ENCODE measurements around the gene SEZ6L2. TPM values are rescaled to one million over a fixed set of nuclear protein-coding genes. Genes with fewer than 3 reads are reported as not detected.

SEZ6L2 gene
- total and polyA plus RNA-seq, 2 of the 8 experiments (the other 6 are each of a cell fraction or from before 2014, with no cell fraction given) = 43.5 to 47.7 TPM

- Histone ChIP-seq H3K23ac (ENCODE audit: insufficient read length) (no peak overlapping the region), H4K20me1 (replicated peaks in 1 of 2; ENCODE audit: control insufficient read depth in 1 of 2, insufficient read depth in 2 of 2, low read length in 2 of 2) (no peaks in the 10 kb centered on the region), H3K79me2 (ENCODE audit: control insufficient read depth in 1 of 2, insufficient read depth in 2 of 2, low read length in 2 of 2) (no peaks in the 10 kb centered on the region), H3K27ac (ENCODE audit: low read depth, low read length) (no peak overlapping the region), H3K4ac (replicated peaks; ENCODE audit: insufficient read length, low read depth, low read length) (no peak overlapping the region), H3K27me3 (replicated peaks in 1 of 4; ENCODE audit: control insufficient read depth in 3 of 4, extremely low read depth in 1 of 4, insufficient read depth in 3 of 4, low read length in 3 of 4) (0 out of 7 replicates have a peak, but pooled peaks cover 0 to 3% (median 0%) of the 10 kb centered on the region in 4 experiments), H2AK5ac (ENCODE audit: low read depth, low read length) (peak overlapping the region; percentile 2; the same call in 1 of the 2 replicates), H2BK120ac (replicated peaks; ENCODE audit: low read depth, low read length) (no peak overlapping the region), H4K91ac (replicated peaks; ENCODE audit: insufficient read length, low read length) (no peak overlapping the region), H2BK5ac (ENCODE audit: low read depth, low read length) (no peak overlapping the region), H3K14ac (ENCODE audit: insufficient read length) (no peak overlapping the region), H3K79me1 (ENCODE audit: low read depth, low read length) (no peaks in the 10 kb centered on the region; the same call in 1 of the 2 replicates), H3K9me3 (ENCODE audit: insufficient read depth in 2 of 2, low read depth in 1 of 2, low read length in 1 of 2) (no peaks in the 10 kb centered on the region), H4K5ac (ENCODE audit: insufficient read length, low read depth, low read length) (no peak overlapping the region), H3K4me2 (ENCODE audit: insufficient read depth in 1 of 2, low read depth in 2 of 2, low read length in 2 of 2) (no peak overlapping the region), H3K4me1 (replicated peaks in 1 of 4; ENCODE audit: control insufficient read depth in 3 of 4, insufficient read depth in 4 of 4, low read length in 3 of 4) (peaks cover 0 to 8% (median 3%) of the 10 kb centered on the region in 4 experiments; a peak in 5 of 7 replicates), H2AFZ (ENCODE audit: low read length) (no peak overlapping the region), H3K23me2 (ENCODE audit: low read depth, low read length) (no peaks in the 10 kb centered on the region; the same call in 1 of the 2 replicates), H3K18ac (ENCODE audit: extremely low read depth, low read length) (no peak overlapping the region), H3K4me3 (ENCODE audit: extremely low read depth in 1 of 4, insufficient read depth in 2 of 4, low read depth in 3 of 4, low read length in 4 of 4) (no peak overlapping the region), H2BK12ac (ENCODE audit: low read depth, low read length) (peak overlapping the region; percentile 63; the same call in 1 of the 2 replicates), H2BK15ac (ENCODE audit: low read length) (peak overlapping the region; percentile 72; the same call in 1 of the 2 replicates), H3K9ac (replicated peaks in 1 of 4; ENCODE audit: extremely low read depth in 1 of 4, low read depth in 3 of 4, low read length in 3 of 4) (no peak overlapping the region), H2BK20ac (ENCODE audit: low read length) (no peak overlapping the region), H3K36me3 (ENCODE audit: control insufficient read depth in 2 of 4, insufficient read depth in 4 of 4, low read length in 3 of 4) (no peaks in the 10 kb centered on the region; a peak in 1 of 8 replicates), H3K56ac (replicated peaks; ENCODE audit: insufficient read length, low read depth, low read length) (no peak overlapping the region), H4K8ac (ENCODE audit: extremely low read depth, insufficient read depth, low read length) (no peak overlapping the region)
- 96% methylated on average over 5 of the region's 8 CpGs; no CpG with 5 or more reads in 1 of the 2 experiments for WGBS, 2 experiments (ENCODE audit: extremely low coverage in 1 of 2, insufficient coverage in 1 of 2, insufficient read length in 1 of 2, insufficient replicate concordance in 2 of 2, low coverage in 1 of 2, low lambda C conversion rate in 2 of 2, missing lambda C conversion rate in 1 of 2)
- FAIRE-seq (no peak), DNase-seq (ENCODE audit: low read depth in 1 of 2, low spot score in 2 of 2) (no peak)
- ChIA-PET CTCF (ENCODE audit: partially characterized antibody) (interaction anchor here (0.8 to 17.5 kb wide), 8 partner anchors 8 to 229 kb away, joined by 3 to 212 read pairs (median 4); partner anchors contain the start of gene PAGR1), POLR2A (ENCODE audit: partially characterized antibody) (interaction anchor here (0.8 to 16.6 kb wide), 14 partner anchors 8 to 239 kb away, joined by 3 to 167 read pairs (median 4); partner anchors contain the start of genes ALDOA, PAGR1 and SEZ6L2)
- TF ChIP-seq NRF1 (IDR thresholded peaks at IDR 0.05; ENCODE audit: low read depth, low read length) = no peak
- TF ChIP-seq JUN (IDR thresholded peaks at IDR 0.05; ENCODE audit: low read depth, low read length) = no peak
- TF ChIP-seq, protein P1, sequence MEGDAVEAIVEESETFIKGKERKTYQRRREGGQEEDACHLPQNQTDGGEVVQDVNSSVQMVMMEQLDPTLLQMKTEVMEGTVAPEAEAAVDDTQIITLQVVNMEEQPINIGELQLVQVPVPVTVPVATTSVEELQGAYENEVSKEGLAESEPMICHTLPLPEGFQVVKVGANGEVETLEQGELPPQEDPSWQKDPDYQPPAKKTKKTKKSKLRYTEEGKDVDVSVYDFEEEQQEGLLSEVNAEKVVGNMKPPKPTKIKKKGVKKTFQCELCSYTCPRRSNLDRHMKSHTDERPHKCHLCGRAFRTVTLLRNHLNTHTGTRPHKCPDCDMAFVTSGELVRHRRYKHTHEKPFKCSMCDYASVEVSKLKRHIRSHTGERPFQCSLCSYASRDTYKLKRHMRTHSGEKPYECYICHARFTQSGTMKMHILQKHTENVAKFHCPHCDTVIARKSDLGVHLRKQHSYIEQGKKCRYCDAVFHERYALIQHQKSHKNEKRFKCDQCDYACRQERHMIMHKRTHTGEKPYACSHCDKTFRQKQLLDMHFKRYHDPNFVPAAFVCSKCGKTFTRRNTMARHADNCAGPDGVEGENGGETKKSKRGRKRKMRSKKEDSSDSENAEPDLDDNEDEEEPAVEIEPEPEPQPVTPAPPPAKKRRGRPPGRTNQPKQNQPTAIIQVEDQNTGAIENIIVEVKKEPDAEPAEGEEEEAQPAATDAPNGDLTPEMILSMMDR (IDR thresholded peaks at IDR 0.05; ENCODE audit: control extremely low read depth in 1 of 3, insufficient read depth in 1 of 3, low read depth in 1 of 3, low read length in 3 of 3) = no peak
- no peak for TF ChIP-seq CHD2 (IDR thresholded peaks at IDR 0.05; ENCODE audit: low read length)
- TF ChIP-seq ASH2L (IDR thresholded peaks at IDR 0.05; ENCODE audit: low read length) = no peak
- no peak for TF ChIP-seq KDM4A (IDR thresholded peaks at IDR 0.05; ENCODE audit: low read depth, low read length, severe bottlenecking)
- TF ChIP-seq ZNF274 (IDR thresholded peaks at IDR 0.05; ENCODE audit: borderline replicate concordance, extremely low read depth, low read length) = no peak
- no peak for TF ChIP-seq TAF7 (optimal IDR thresholded peaks at IDR 0.05; ENCODE audit: borderline replicate concordance, low read depth, low read length)
- TF ChIP-seq SP4 (IDR thresholded peaks at IDR 0.05; ENCODE audit: low read length) = no peak
Observed at GRCh38 chr16:29826342-29826695, 73.0 kb downstream of the SEZ6L2 start.
